Ishikawa (cell line): ENCODE measurements around the gene AP3D1.

Experiments
- EP300 ChIP-seq: IDR thresholded peaks from 2 replicates; pipeline ENCODE4 v1.6.1; 2012; ENCODE audit warnings: borderline replicate concordance
- TAF1 ChIP-seq: IDR thresholded peaks from 2 replicates; pipeline ENCODE4 v1.6.1; 2012; ENCODE audit warnings: low read depth, mild to moderate bottlenecking
- YY1 ChIP-seq: IDR thresholded peaks from 2 replicates; pipeline ENCODE4 v1.6.1; 2012; ENCODE audit warnings: low read depth
- TF ChIP-seq, protein P1 (sequence below): IDR thresholded peaks from 2 replicates; pipeline ENCODE4 v1.6.1; 2012

DNA sequence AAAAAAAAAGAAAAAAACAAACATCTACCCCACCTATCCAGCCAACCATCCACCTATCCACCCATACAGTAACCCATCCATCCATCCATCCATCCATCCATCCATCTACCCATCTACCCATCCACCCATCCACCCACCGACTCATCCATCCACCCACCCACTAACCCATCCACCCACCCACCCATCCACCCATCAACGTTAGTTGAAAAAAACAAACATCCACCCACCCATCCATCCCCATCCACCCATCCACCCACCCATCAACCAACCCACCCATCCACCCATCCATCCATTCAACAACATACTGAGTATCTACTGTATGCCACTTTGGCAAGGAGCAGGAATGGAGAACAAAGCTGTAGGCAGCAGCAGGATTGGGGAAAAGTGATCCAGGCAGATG, 6.1 kb upstream of the AP3D1 start:
- TF ChIP-seq EP300, result no peak
- TF ChIP-seq YY1, result no peak
- no peak for TF ChIP-seq TAF1
- TF ChIP-seq, protein P1, sequence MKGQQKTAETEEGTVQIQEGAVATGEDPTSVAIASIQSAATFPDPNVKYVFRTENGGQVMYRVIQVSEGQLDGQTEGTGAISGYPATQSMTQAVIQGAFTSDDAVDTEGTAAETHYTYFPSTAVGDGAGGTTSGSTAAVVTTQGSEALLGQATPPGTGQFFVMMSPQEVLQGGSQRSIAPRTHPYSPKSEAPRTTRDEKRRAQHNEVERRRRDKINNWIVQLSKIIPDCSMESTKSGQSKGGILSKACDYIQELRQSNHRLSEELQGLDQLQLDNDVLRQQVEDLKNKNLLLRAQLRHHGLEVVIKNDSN, result no peak
